ENCODE measurements around the gene SLC35A2.

DNA sequence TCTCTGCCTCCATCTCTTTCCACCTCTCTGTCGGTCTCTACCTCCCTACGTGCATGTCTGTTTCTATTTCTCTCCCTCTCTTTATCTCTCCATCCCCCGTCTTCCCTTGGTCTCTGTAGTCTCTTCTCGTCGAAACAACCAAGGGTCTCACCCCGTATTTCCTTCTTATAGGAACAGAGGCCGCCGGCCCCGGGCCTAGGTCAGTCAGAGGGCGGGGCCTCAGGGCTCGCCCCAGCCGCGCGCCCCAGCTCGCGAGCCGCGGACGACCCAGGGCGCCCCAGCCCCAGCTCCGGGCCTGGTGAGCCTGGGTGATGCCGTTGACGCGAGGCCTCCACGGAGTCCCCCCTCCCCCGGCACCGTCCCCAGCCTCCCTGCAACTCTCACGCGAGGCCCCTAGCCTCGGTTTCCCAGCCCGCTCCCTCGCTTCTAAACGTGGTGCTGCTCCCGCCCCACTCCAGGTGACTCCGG lies 20.5 kb downstream of the SLC35A2 start:
- TF ChIP-seq, protein P1, sequence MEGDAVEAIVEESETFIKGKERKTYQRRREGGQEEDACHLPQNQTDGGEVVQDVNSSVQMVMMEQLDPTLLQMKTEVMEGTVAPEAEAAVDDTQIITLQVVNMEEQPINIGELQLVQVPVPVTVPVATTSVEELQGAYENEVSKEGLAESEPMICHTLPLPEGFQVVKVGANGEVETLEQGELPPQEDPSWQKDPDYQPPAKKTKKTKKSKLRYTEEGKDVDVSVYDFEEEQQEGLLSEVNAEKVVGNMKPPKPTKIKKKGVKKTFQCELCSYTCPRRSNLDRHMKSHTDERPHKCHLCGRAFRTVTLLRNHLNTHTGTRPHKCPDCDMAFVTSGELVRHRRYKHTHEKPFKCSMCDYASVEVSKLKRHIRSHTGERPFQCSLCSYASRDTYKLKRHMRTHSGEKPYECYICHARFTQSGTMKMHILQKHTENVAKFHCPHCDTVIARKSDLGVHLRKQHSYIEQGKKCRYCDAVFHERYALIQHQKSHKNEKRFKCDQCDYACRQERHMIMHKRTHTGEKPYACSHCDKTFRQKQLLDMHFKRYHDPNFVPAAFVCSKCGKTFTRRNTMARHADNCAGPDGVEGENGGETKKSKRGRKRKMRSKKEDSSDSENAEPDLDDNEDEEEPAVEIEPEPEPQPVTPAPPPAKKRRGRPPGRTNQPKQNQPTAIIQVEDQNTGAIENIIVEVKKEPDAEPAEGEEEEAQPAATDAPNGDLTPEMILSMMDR (IDR thresholded peaks at IDR 0.05; ENCODE audit: low read depth, low read length): no peak
- TF ChIP-seq POLR2A (IDR thresholded peaks at IDR 0.05; ENCODE audit: extremely low read depth, insufficient read length): no peak

Data from NB4 (cell line).